Retinal pigment epithelial cell (primary cell): ENCODE results near the gene WHRN.

ENCODE experiments used
- DNase-seq: peaks from one replicate; pipeline ENCODE4 v3.0.0-alpha.2; 2010; ENCODE audit warnings: low read depth
- H3K4me3 ChIP-seq: 2 replicates; pipeline ENCODE4 v1.5.1; 2011; ENCODE audit warnings: mild to moderate bottlenecking, low read length, control low read depth, moderate library complexity
- CTCF ChIP-seq: conservative IDR thresholded peaks from 2 replicates; pipeline ENCODE4 v1.5.1; 2011; ENCODE audit warnings: low read depth, low read length, control low read depth, inconsistent platforms

WHRN gene

GRCh38 chr9:114356792-114357191, 148.5 kb downstream of the WHRN start:
- no peak for TF ChIP-seq CTCF
- H3K4me3 ChIP-seq: no peak overlapping the region
- no peak for DNase-seq

GRCh38 chr9:114355821-114356220, 149.5 kb downstream of the WHRN start:
- no peak overlapping the region for H3K4me3 ChIP-seq
- no peak for TF ChIP-seq CTCF
- DNase-seq: no peak
